GM19324 (cell line): ENCODE results near the gene ENPP4.
"Not testable (repeated sequence)": the region's sequence is repeated elsewhere in the genome, so short reads cannot be mapped to it uniquely, and the experiment has no call there.

Experiments used
- ATAC-seq: cut with Tn5 transposase; IDR thresholded peaks from one replicate; pipeline ENCODE4 v1.9.1; 2021; ENCODE audit warnings: mild to moderate bottlenecking, moderate library complexity; ENCODE audit not compliant: unreplicated experiment, low FRiP score

The ENPP4 gene

GRCh38 chr6:46129291-46129628, 529 bp upstream of the ENPP4 start:
- ATAC-seq: peak; percentile 14

- ATAC-seq: no peak
Observed at GRCh38 chr6:46130666-46131065, 877 bp downstream of the ENPP4 start.

GRCh38 chr6:46131291-46131690, 1.5 kb downstream of the ENPP4 start:
- not testable (repeated sequence) for ATAC-seq

GRCh38 chr6:46134216-46134615, 4.4 kb downstream of the ENPP4 start:
- ATAC-seq: no peak

- no peak for ATAC-seq
Observed at GRCh38 chr6:46135176-46135575, 5.4 kb downstream of the ENPP4 start.

GRCh38 chr6:46136831-46137230, 7.0 kb downstream of the ENPP4 start:
- no peak for ATAC-seq

GRCh38 chr6:46137387-46137786, 7.6 kb downstream of the ENPP4 start:
- ATAC-seq: no peak

- ATAC-seq: peak; percentile 86
Observed at GRCh38 chr6:46138281-46138680, 8.5 kb downstream of the ENPP4 start.

- no peak for ATAC-seq
Observed at GRCh38 chr6:46144270-46144669, 14.5 kb downstream of the ENPP4 start.

GRCh38 chr6:46149066-46149465, 19.3 kb downstream of the ENPP4 start:
- ATAC-seq: not testable (repeated sequence)

GRCh38 chr6:46156701-46157100, 26.9 kb downstream of the ENPP4 start:
- no peak for ATAC-seq

- no peak for ATAC-seq
Observed at GRCh38 chr6:46159229-46159628, 29.4 kb downstream of the ENPP4 start.

- no peak for ATAC-seq
Observed at GRCh38 chr6:46160102-46160501, 30.3 kb downstream of the ENPP4 start.

GRCh38 chr6:46170357-46171289, 40.8 kb downstream of the ENPP4 start, which contains the start of gene ENPP5:
Gene ENPP5 (minus strand): TSS chr6:46170980. CDS start chr6:46168262, 2,718 bp downstream.
- peak; percentile 67 for ATAC-seq

- ATAC-seq: no peak
Observed at GRCh38 chr6:46172176-46172575, 42.4 kb downstream of the ENPP4 start.

GRCh38 chr6:46174904-46175303, 45.1 kb downstream of the ENPP4 start:
- ATAC-seq: no peak

- ATAC-seq: peak; percentile 69
Observed at GRCh38 chr6:46175446-46175845, 45.7 kb downstream of the ENPP4 start.

- peak; percentile 51 for ATAC-seq
Observed at GRCh38 chr6:46175976-46176375, 46.2 kb downstream of the ENPP4 start.

GRCh38 chr6:46184114-46184513, 54.3 kb downstream of the ENPP4 start:
- no peak for ATAC-seq

- ATAC-seq: no peak
Observed at GRCh38 chr6:46186583-46186982, 56.8 kb downstream of the ENPP4 start.

- ATAC-seq: no peak
Observed at GRCh38 chr6:46189726-46190125, 59.9 kb downstream of the ENPP4 start.

GRCh38 chr6:46190889-46191288, 61.1 kb downstream of the ENPP4 start:
- no peak for ATAC-seq
